ENCODE results near the gene DENND4A.

- TF ChIP-seq POLR2A (IDR thresholded peaks at IDR 0.05) (no peak), POLR2AphosphoS5 (IDR thresholded peaks at IDR 0.05) (no peak)
Measured at GRCh38 chr15:65782096-65782495, 10.0 kb downstream of the DENND4A start.

Measured in spleen (tissue), 3 donors.